ENCODE measurements around the gene LRRC47. TPM values are rescaled to one million over a fixed set of nuclear protein-coding genes. Genes with fewer than 3 reads are reported as not detected.

LRRC47 gene
- polyA plus RNA-seq, 1 of the 3 experiments (the other 2 are of a cell fraction), result 34.6 TPM

GRCh38 chr1:3741566-3742438 lies 54.5 kb downstream of the LRRC47 start:
- ChIA-PET POLR2A (no interaction called here), CTCF (interaction anchor here (1.2 to 2.6 kb wide), 2 partner anchors 17 to 126 kb away, joined by 4 to 10 read pairs; no protein-coding TSS in a partner anchor)
- Histone ChIP-seq H3K9ac (no peak overlapping the region), H2AFZ (ENCODE audit: low read depth) (no peak overlapping the region), H3K79me2 (ENCODE audit: insufficient read depth) (no peaks in the 10 kb centered on the region), H3K27me3 (ENCODE audit: insufficient read depth) (no peaks in the 10 kb centered on the region), H3K9me3 (no peaks in the 10 kb centered on the region), H3K4me2 (no peak overlapping the region), H3K4me1 (ENCODE audit: control insufficient read depth in 1 of 2, insufficient read depth in 2 of 2, low read depth in 1 of 2, low read length in 1 of 2) (peaks cover 0 to 26% of the 10 kb centered on the region in 2 experiments; a peak in 1 of 4 replicates), H3F3A (replicated peaks; ENCODE audit: insufficient read depth) (peaks cover 4% of the 10 kb centered on the region), H3K4me3 (ENCODE audit: low read depth in 2 of 2, low read length in 1 of 2) (no peak overlapping the region), H3K27ac (ENCODE audit: low read depth in 2 of 2, low read length in 1 of 2) (no peak overlapping the region), H4K20me1 (ENCODE audit: insufficient read depth) (no peaks in the 10 kb centered on the region), H3K36me3 (replicated peaks in 1 of 2; ENCODE audit: control insufficient read depth in 1 of 2, insufficient read depth in 2 of 2, low read length in 1 of 2) (peaks cover 7 to 43% of the 10 kb centered on the region in 2 experiments), H3K9me2 (no peaks in the 10 kb centered on the region)
- DNase-seq, result no peak
- TF ChIP-seq NFIC (IDR thresholded peaks at IDR 0.05; ENCODE audit: borderline replicate concordance) (no peak), YY1 (IDR thresholded peaks at IDR 0.05; ENCODE audit: low read depth) (no peak), EP300 (IDR thresholded peaks at IDR 0.05; ENCODE audit: borderline replicate concordance in 1 of 2, low read depth in 1 of 2, low read length in 1 of 2) (no peak), REST (IDR thresholded peaks at IDR 0.05; ENCODE audit: low read depth, low read length) (no peak), GATA2 (CRISPR knock-in tag; IDR thresholded peaks at IDR 0.05) (no peak), FOXJ3 (CRISPR knock-in tag; IDR thresholded peaks at IDR 0.05) (no peak), RCOR1 (IDR thresholded peaks at IDR 0.05; ENCODE audit: low read length) (no peak), SIN3A (IDR thresholded peaks at IDR 0.05; ENCODE audit: borderline replicate concordance, low read depth, low read length) (no peak), FOXM1 (IDR thresholded peaks at IDR 0.05; ENCODE audit: low read depth) (no peak), MAX (IDR thresholded peaks at IDR 0.05; ENCODE audit: low read depth) (no peak), NRF1 (IDR thresholded peaks at IDR 0.05; ENCODE audit: low read depth, low read length) (no peak), TEAD4 (IDR thresholded peaks at IDR 0.05; ENCODE audit: borderline replicate concordance, insufficient read depth) (no peak), RXRA (IDR thresholded peaks at IDR 0.05; ENCODE audit: borderline replicate concordance, low read depth) (no peak), PBX3 (IDR thresholded peaks at IDR 0.05) (no peak), CTCF (IDR thresholded peaks at IDR 0.05) (no peak), MXI1 (IDR thresholded peaks at IDR 0.05; ENCODE audit: low read depth, low read length) (no peak), GABPA (IDR thresholded peaks at IDR 0.05; ENCODE audit: low read depth) (no peak), ZBTB33 (IDR thresholded peaks at IDR 0.05; ENCODE audit: borderline replicate concordance, low read depth) (no peak)
- WGBS (ENCODE audit: low lambda C conversion rate), result 97% methylated on average over 22 of the region's 22 CpGs

Data from SK-N-SH (cell line).